Keratinocyte (primary cell): Measurements from ENCODE around the gene LRRC8D. TPM values are rescaled to one million over a fixed set of nuclear protein-coding genes. Genes with fewer than 3 reads are reported as not detected.

Experiments used
- DNase-seq: peaks from one replicate; pipeline ENCODE4 v3.0.0-alpha.2; 2011; ENCODE audit warnings: low read depth, missing footprints, low spot score
- FAIRE-seq: peaks from 2 replicates; lab custom pipeline; 2011; peaks lifted over from hg19 to GRCh38; lab: Jason Lieb, UNC
- H2AFZ ChIP-seq: 2 replicates; pipeline ENCODE4 v1.6.0; 2012; ENCODE audit warnings: low read length, control low read depth, inconsistent platforms; ENCODE audit not compliant: control insufficient read depth
- H3K27ac ChIP-seq: 2 replicates; pipeline ENCODE4 v1.5.1; 2011; ENCODE audit warnings: low read length; ENCODE audit not compliant: control insufficient read depth, insufficient read depth
- H3K27me3 ChIP-seq: 3 replicates; pipeline ENCODE4 v1.6.0; 2011; ENCODE audit warnings: low read length; ENCODE audit not compliant: control insufficient read depth, insufficient read depth; ENCODE audit errors: extremely low read depth
- H3K36me3 ChIP-seq, 2 experiments: 2 replicates in 1 of 2; 3 replicates in 1 of 2; pipeline ENCODE4 v1.5.1; 2011; ENCODE audit warnings: low read length in 2 of 2, mild to moderate bottlenecking in 1 of 2; ENCODE audit not compliant: control insufficient read depth in 2 of 2, insufficient read depth in 2 of 2; ENCODE audit errors: extremely low read depth in 1 of 2
- H3K4me1 ChIP-seq: 3 replicates; pipeline ENCODE4 v1.5.1; 2011; ENCODE audit warnings: low read length; ENCODE audit not compliant: control insufficient read depth, insufficient read depth; ENCODE audit errors: extremely low read depth
- H3K4me2 ChIP-seq: 3 replicates; pipeline ENCODE4 v1.6.0; 2011; ENCODE audit warnings: low read depth, low read length; ENCODE audit not compliant: control insufficient read depth, insufficient read depth; ENCODE audit errors: extremely low read depth
- H3K4me3 ChIP-seq, 3 experiments: fragments of 200-600 bp in 1 of 3; sonication (generic) in 1 of 3; 2 replicates in 2 of 3; 3 replicates in 1 of 3; pipeline ENCODE4 v1.5.1; 2011 to 2016; ENCODE audit warnings: low read length in 3 of 3, mild to moderate bottlenecking in 3 of 3, control low read depth in 2 of 3, inconsistent platforms in 1 of 3, low read depth in 1 of 3, mixed read lengths in 1 of 3, mixed run types in 1 of 3, moderate library complexity in 1 of 3; ENCODE audit not compliant: control insufficient read depth in 2 of 3, insufficient read depth in 2 of 3; ENCODE audit errors: extremely low read depth in 1 of 3
- H3K79me2 ChIP-seq: 2 replicates; pipeline ENCODE4 v1.6.0; 2012; ENCODE audit warnings: low read length; ENCODE audit not compliant: control insufficient read depth, insufficient read depth
- H3K9ac ChIP-seq: 3 replicates; pipeline ENCODE4 v1.6.0; 2011; ENCODE audit warnings: low read length; ENCODE audit not compliant: control insufficient read depth, insufficient read depth; ENCODE audit errors: extremely low read depth
- H3K9me1 ChIP-seq: 3 replicates; pipeline ENCODE4 v1.6.0; 2011; ENCODE audit warnings: low read length; ENCODE audit not compliant: control insufficient read depth, insufficient read depth; ENCODE audit errors: extremely low read depth
- H3K9me3 ChIP-seq: 2 replicates; pipeline ENCODE4 v1.5.1; 2012; ENCODE audit warnings: low read depth, low read length; ENCODE audit not compliant: control insufficient read depth
- H4K20me1 ChIP-seq: 3 replicates; pipeline ENCODE4 v1.6.0; 2011; ENCODE audit warnings: low read length; ENCODE audit not compliant: control insufficient read depth, insufficient read depth; ENCODE audit errors: extremely low read depth
- EZH2 ChIP-seq: IDR thresholded peaks from one replicate; pipeline ENCODE4 v1.6.1; 2012; ENCODE audit warnings: inconsistent platforms, mild to moderate bottlenecking, low read length, moderate library complexity
- dilution Hi-C: fragments of 300-500 bp; cut with MboI; formaldehyde crosslinking; loops from one replicate; pipeline ENCODE4 v1.7.0; 2020; ENCODE audit warnings: low sequenced_read_pairs; ENCODE audit not compliant: extremely low pct_ligation_motif_present
- polyA plus RNA-seq, 5 experiments: library from polyadenylated mRNA; depleted of rRNA in 3 of 5; stranded (reverse) in 3 of 5; stranded (forward) in 1 of 5; unstranded in 1 of 5; fragments of >200 nt; gene quantifications; 1 replicate in 1 of 5; 2 replicates in 3 of 5; 3 replicates in 1 of 5; pipeline versions ENCODE4 v1.2.1 to v1.2.3, GENCODE V29; 2011 to 2012; ENCODE audit warnings: missing spikeins in 2 of 5, low read depth in 1 of 5, low replicate concordance in 1 of 5
- TF ChIP-seq, protein P1 (sequence below), 3 experiments: IDR thresholded peaks in 1 of 3; conservative IDR thresholded peaks in 1 of 3; optimal IDR thresholded peaks in 1 of 3; 2 replicates in 2 of 3; 3 replicates in 1 of 3; pipeline versions ENCODE3 to v1.5.1; 2011; ENCODE audit warnings: low read length in 3 of 3, mild to moderate bottlenecking in 3 of 3, moderate library complexity in 2 of 3, control low read depth in 1 of 3, inconsistent platforms in 1 of 3; ENCODE audit not compliant: insufficient read depth in 2 of 3; ENCODE audit errors: extremely low read depth in 1 of 3

Gene LRRC8D
- polyA plus RNA-seq, 1 donor (not counting 4 experiments of a cell fraction or from before 2014, with no cell fraction given), result 54.7 TPM

DNA sequence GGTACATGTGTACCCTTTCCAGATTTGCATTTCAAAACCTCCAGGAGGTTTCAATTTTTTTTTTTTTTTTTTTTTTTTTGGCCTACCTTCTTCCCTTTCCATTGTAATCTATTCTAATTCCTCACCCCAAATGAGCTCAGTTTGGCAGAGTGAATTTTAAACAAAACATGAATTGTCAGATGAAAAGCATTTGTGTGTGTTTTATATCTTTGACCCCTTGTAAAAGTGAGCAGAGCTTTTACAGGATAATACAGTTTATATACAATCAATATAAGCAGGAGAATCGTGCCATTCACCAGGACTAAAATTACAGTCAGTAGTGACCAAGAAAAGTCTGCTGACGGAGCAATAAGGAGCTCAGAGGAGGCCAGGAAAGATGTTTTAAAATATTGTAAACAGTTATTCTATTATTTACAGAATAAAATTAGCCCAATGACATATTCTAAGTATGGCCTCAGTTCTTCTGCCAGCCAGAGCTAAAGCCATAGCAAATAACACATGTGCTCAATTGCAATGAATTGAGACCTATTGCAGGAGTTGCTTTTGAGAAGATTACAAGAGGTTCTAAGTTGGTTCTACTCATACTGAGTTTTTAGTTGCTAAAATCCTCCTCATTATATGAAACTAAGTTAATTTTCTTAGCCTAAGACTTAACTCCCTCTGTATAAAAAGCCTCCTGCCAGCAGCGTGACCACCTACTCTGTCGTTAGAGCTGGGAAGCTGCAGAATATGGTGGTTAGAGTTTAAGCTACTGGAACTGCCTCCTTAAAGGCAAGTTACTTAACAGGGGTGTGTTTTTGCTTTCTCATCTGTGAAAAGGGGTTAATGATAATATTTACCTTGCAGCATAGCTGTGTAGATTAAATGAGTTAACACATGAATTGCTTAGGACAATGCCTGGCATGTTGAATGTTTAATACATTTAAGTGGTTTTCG, 123.3 kb downstream of the LRRC8D start:
- no peaks in the 10 kb centered on the region for H3K9me3 ChIP-seq
- H2AFZ ChIP-seq, result no peak overlapping the region
- H3K4me1 ChIP-seq, result peaks cover 20% of the 10 kb centered on the region
- no peak overlapping the region for H3K4me2 ChIP-seq
- no peaks in the 10 kb centered on the region for H3K79me2 ChIP-seq
- no peak overlapping the region for H3K4me3 ChIP-seq
- dilution Hi-C loops, result no loop called here
- H3K27me3 ChIP-seq, result no peaks in the 10 kb centered on the region
- DNase-seq, result no peak
- H4K20me1 ChIP-seq, result no peaks in the 10 kb centered on the region
- H3K36me3 ChIP-seq, result no peaks in the 10 kb centered on the region
- TF ChIP-seq EZH2, result no peak
- TF ChIP-seq, protein P1, sequence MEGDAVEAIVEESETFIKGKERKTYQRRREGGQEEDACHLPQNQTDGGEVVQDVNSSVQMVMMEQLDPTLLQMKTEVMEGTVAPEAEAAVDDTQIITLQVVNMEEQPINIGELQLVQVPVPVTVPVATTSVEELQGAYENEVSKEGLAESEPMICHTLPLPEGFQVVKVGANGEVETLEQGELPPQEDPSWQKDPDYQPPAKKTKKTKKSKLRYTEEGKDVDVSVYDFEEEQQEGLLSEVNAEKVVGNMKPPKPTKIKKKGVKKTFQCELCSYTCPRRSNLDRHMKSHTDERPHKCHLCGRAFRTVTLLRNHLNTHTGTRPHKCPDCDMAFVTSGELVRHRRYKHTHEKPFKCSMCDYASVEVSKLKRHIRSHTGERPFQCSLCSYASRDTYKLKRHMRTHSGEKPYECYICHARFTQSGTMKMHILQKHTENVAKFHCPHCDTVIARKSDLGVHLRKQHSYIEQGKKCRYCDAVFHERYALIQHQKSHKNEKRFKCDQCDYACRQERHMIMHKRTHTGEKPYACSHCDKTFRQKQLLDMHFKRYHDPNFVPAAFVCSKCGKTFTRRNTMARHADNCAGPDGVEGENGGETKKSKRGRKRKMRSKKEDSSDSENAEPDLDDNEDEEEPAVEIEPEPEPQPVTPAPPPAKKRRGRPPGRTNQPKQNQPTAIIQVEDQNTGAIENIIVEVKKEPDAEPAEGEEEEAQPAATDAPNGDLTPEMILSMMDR (optimal IDR thresholded peaks at IDR 0.05 in 1 of 3, IDR thresholded peaks at IDR 0.05 in 1 of 3, conservative IDR thresholded peaks at IDR 0.05 in 1 of 3; ENCODE audit: extremely low read depth in 1 of 3, insufficient read depth in 2 of 3, low read length in 3 of 3), result no peak
- FAIRE-seq, result no peak
- H3K27ac ChIP-seq, result no peak overlapping the region
- no peak overlapping the region for H3K9ac ChIP-seq
- H3K9me1 ChIP-seq, result no peaks in the 10 kb centered on the region

DNA sequence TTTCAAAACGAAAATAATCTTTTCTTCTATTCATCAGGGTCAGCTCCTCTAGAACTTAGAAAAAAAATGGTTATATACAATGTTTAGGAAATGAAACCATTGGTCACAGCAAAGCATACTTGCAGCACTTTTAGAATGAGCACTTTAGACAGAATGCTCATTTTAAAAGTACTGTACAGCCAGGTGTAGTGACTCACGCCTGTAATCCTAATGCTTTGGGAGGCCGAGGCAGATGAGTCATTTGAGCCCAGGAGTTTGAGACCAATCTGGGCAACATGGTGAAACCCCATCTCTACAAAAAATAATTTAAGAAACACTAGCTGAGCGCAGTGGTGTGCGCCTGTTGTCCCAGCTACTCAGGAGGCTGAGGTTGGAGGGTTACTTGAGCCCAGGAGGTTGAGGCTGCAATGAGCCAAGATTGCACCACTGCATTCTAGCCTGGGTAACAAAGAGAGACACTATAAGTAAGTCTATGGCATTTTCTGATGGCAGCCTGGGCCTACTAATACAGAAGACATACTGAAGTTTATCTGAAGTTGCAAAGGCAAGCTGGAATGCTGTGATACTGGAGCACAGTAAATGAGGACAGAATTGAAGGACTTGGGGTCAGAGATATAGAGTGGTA, 125.1 kb downstream of the LRRC8D start:
- H3K79me2 ChIP-seq, result no peaks in the 10 kb centered on the region
- H3K4me1 ChIP-seq, result peaks cover 20% of the 10 kb centered on the region
- FAIRE-seq (peak; percentile 68), DNase-seq (no peak)
- H3K9me3 ChIP-seq, result no peaks in the 10 kb centered on the region
- no peaks in the 10 kb centered on the region for H3K9me1 ChIP-seq
- no peaks in the 10 kb centered on the region for H3K27me3 ChIP-seq
- no peak for TF ChIP-seq EZH2
- TF ChIP-seq, protein P1 (optimal IDR thresholded peaks at IDR 0.05 in 1 of 3, IDR thresholded peaks at IDR 0.05 in 1 of 3, conservative IDR thresholded peaks at IDR 0.05 in 1 of 3; ENCODE audit: extremely low read depth in 1 of 3, insufficient read depth in 2 of 3, low read length in 3 of 3), result no peak
- dilution Hi-C loops, result no loop called here
- H3K9ac ChIP-seq, result no peak overlapping the region
- H4K20me1 ChIP-seq, result no peaks in the 10 kb centered on the region
- no peak overlapping the region for H3K4me3 ChIP-seq
- H3K36me3 ChIP-seq, result no peaks in the 10 kb centered on the region
- peak overlapping the region; percentile 8 for H3K4me2 ChIP-seq
- peak overlapping the region; percentile 10 for H2AFZ ChIP-seq
- peak overlapping the region; percentile 25 for H3K27ac ChIP-seq
